ENCODE results near the gene CD300A.

- TF ChIP-seq CTCF (IDR thresholded peaks at IDR 0.05) (no peak), EZH2 (IDR thresholded peaks at IDR 0.05; ENCODE audit: borderline replicate concordance, insufficient read depth, low read depth, low read length, poor library complexity, severe bottlenecking) (no peak)
Observed at GRCh38 chr17:74523308-74523707, 56.9 kb downstream of the CD300A start.

Measured in B cell (primary cell).